T-cell (primary cell): ENCODE data around the gene GPR183. TPM values are rescaled to one million over a fixed set of nuclear protein-coding genes. Genes with fewer than 3 reads are reported as not detected.
A peak's percentile ranks its signal among the peaks of the same experiment; 100 is the strongest.

Experiments used
- ATAC-seq, 4 experiments: fragments of 200-7000 bp in 3 of 4; fragments of 150-1000 bp in 1 of 4; cut with Tn5 transposase; replicated peaks in 1 of 4; 1 replicate in 3 of 4; 2 replicates in 1 of 4; pipeline ENCODE4 v1.10.0; 2021; ENCODE audit warnings: moderate library complexity in 3 of 4, mild to moderate bottlenecking in 2 of 4, moderate number of reproducible peaks in 1 of 4
- CTCF ChIA-PET, 2 donors: fragments of 300-600 bp; sonication (Branson Sonifier 250); formaldehyde crosslinking; loops; one replicate each; lab custom pipeline; 2022; ENCODE audit warnings: antibody characterized with exemption in 2 of 2; lab: Charles Lee
- POLR2A ChIA-PET, 2 donors: fragments of 300-600 bp; sonication (Branson Sonifier 250); formaldehyde crosslinking; loops; one replicate each; lab custom pipeline; 2022; ENCODE audit warnings: antibody characterized with exemption in 2 of 2; lab: Charles Lee
- DNase-seq, 35 experiments: peaks; one replicate each; pipeline versions ENCODE4 v3.0.0 to v3.0.0-alpha.2; 2013 to 2023
- H3K27ac ChIP-seq: one replicate; pipeline ENCODE4 v1.5.1; 2013; ENCODE audit warnings: low read length
- H3K27me3 ChIP-seq, 2 experiments: replicated peaks in 1 of 2; 1 replicate in 1 of 2; 2 replicates in 1 of 2; pipeline versions ENCODE4 v1.6.1 to v1.7.0; 2013; ENCODE audit warnings: low read length in 1 of 2, mixed read lengths in 1 of 2; ENCODE audit not compliant: control insufficient read depth in 2 of 2, insufficient read depth in 2 of 2; ENCODE audit errors: extremely low read depth in 1 of 2
- H3K36me3 ChIP-seq, 2 donors: 1 replicate in 1 of 2; 2 replicates in 1 of 2; pipeline versions ENCODE4 v1.6.1 to v1.7.0; 2013; ENCODE audit warnings: low read length in 1 of 2; ENCODE audit not compliant: control insufficient read depth in 2 of 2, insufficient read depth in 1 of 2; ENCODE audit errors: extremely low read depth in 1 of 2
- H3K4me1 ChIP-seq, 2 experiments: 1 replicate in 1 of 2; 2 replicates in 1 of 2; pipeline versions ENCODE4 v1.6.1 to v1.7.0; 2013; ENCODE audit warnings: low read length in 2 of 2, mixed read lengths in 1 of 2; ENCODE audit not compliant: insufficient read depth in 2 of 2, control insufficient read depth in 1 of 2; ENCODE audit errors: extremely low read depth in 1 of 2
- H3K4me3 ChIP-seq, 2 donors: 1 replicate in 1 of 2; 2 replicates in 1 of 2; pipeline versions ENCODE4 v1.5.1 to v1.7.0; 2013; ENCODE audit warnings: mild to moderate bottlenecking in 2 of 2, low read length in 1 of 2, moderate library complexity in 1 of 2; ENCODE audit not compliant: control insufficient read depth in 1 of 2; ENCODE audit errors: extremely low read depth in 1 of 2
- H3K9me3 ChIP-seq: 2 replicates; pipeline ENCODE4 v1.7.0; 2013
- H3K27ac Mint-ChIP-seq, 2 donors: one replicate each; pipeline ENCODE4 v1.8.0; 2020 to 2021; ENCODE audit warnings: mild to moderate bottlenecking in 2 of 2, mixed read lengths in 2 of 2
- H3K27me3 Mint-ChIP-seq, 2 donors: one replicate each; pipeline ENCODE4 v1.8.0; 2021 to 2022; ENCODE audit warnings: mixed read lengths in 2 of 2
- H3K36me3 Mint-ChIP-seq: one replicate; pipeline ENCODE4 v1.8.0; 2021; ENCODE audit warnings: mixed read lengths
- H3K4me1 Mint-ChIP-seq, 3 donors: one replicate each; pipeline ENCODE4 v1.8.0; 2020 to 2022; ENCODE audit warnings: mixed read lengths in 3 of 3, mild to moderate bottlenecking in 1 of 3
- H3K4me3 Mint-ChIP-seq, 3 donors: one replicate each; pipeline ENCODE4 v1.8.0; 2020 to 2022; ENCODE audit warnings: mild to moderate bottlenecking in 3 of 3, mixed read lengths in 3 of 3, moderate library complexity in 3 of 3
- H3K9me3 Mint-ChIP-seq, 3 donors: one replicate each; pipeline ENCODE4 v1.8.0; 2020 to 2022; ENCODE audit warnings: mixed read lengths in 3 of 3
- WGBS: methylation state at CpG from one replicate; pipeline ENCODE4 v1.1.5; 2013; ENCODE audit warnings: missing lambda C conversion rate; ENCODE audit not compliant: insufficient coverage; 5-methylcytosine and 5-hydroxymethylcytosine counted together
- total RNA-seq, 35 experiments: library from RNA in 6 of 35; stranded (reverse) in 6 of 35; fragments of 120-200 nt in 1 of 35; gene quantifications; one replicate each; pipeline versions ENCODE4 v1.2.1 to v1.2.4 and lab custom pipeline; 2013 to 2026

GPR183 gene
- total RNA-seq, 5 donors from 2014 or later (not counting 1 experiment from before 2014, with no cell fraction given) = 69.9 to 152 (median 100) TPM

- ATAC-seq (no peak), DNase-seq (no peak)
- no peaks in the 10 kb centered on the region for H3K27me3 Mint-ChIP-seq
- H3K27ac Mint-ChIP-seq = peak overlapping the region; percentile 74 to 87
- peaks cover 8 to 23% of the 10 kb centered on the region in 2 donors for H3K36me3 ChIP-seq
- no peaks in the 10 kb centered on the region for H3K27me3 ChIP-seq
- peaks cover 23 to 24% of the 10 kb centered on the region in 2 experiments for H3K4me1 ChIP-seq
- no peak overlapping the region for H3K27ac ChIP-seq
- no peak overlapping the region for H3K4me3 ChIP-seq
- peaks cover 57% of the 10 kb centered on the region for H3K36me3 Mint-ChIP-seq
- POLR2A ChIA-PET = interaction anchor here (0.6 to 1.1 kb wide), 3 partner anchors 10 to 178 kb away, joined by 3 to 6 read pairs (median 3); no protein-coding TSS in a partner anchor
- no peak overlapping the region for H3K4me3 Mint-ChIP-seq
- WGBS = 100% methylated on average over 2 of the region's 4 CpGs
- H3K4me1 Mint-ChIP-seq = peaks cover 71 to 81% (median 78%) of the 10 kb centered on the region in 3 donors
- CTCF ChIA-PET = interaction anchor here (0.6 to 1.2 kb wide), 6 partner anchors 16 to 498 kb away, joined by 3 to 5 read pairs (median 3); no protein-coding TSS in a partner anchor
- no peaks in the 10 kb centered on the region for H3K9me3 ChIP-seq
- H3K9me3 Mint-ChIP-seq = no peaks in the 10 kb centered on the region
Observed at GRCh38 chr13:99335603-99336002, 28.4 kb upstream of the GPR183 start.

GRCh38 chr13:99335087-99335486 is 27.9 kb upstream of the GPR183 start:
- Mint-ChIP-seq H3K27ac (peak overlapping the region; percentile 74 to 87), H3K36me3 (peaks cover 56% of the 10 kb centered on the region), H3K27me3 (no peaks in the 10 kb centered on the region), H3K4me1 (peaks cover 66 to 76% (median 73%) of the 10 kb centered on the region in 3 donors), H3K9me3 (no peaks in the 10 kb centered on the region), H3K4me3 (no peak overlapping the region)
- no CpG with 5 or more reads among the region's 2 CpGs for WGBS
- ChIA-PET POLR2A (interaction anchor here (0.7 to 1.1 kb wide), 2 partner anchors 64 to 178 kb away, joined by 3 to 4 read pairs; no protein-coding TSS in a partner anchor), CTCF (interaction anchor here (1.0 to 1.4 kb wide), 7 partner anchors 13 to 69 kb away, joined by 3 to 5 read pairs (median 3); no protein-coding TSS in a partner anchor)
- ATAC-seq (no peak), DNase-seq (no peak)
- H3K9me3 ChIP-seq = no peaks in the 10 kb centered on the region
- peaks cover 4 to 19% of the 10 kb centered on the region in 2 donors for H3K36me3 ChIP-seq
- H3K27me3 ChIP-seq = no peaks in the 10 kb centered on the region
- no peak overlapping the region for H3K4me3 ChIP-seq
- H3K4me1 ChIP-seq = peaks cover 20 to 21% of the 10 kb centered on the region in 2 experiments
- H3K27ac ChIP-seq = no peak overlapping the region

GRCh38 chr13:99334221-99334620 is 27.0 kb upstream of the GPR183 start:
- WGBS = no CpG with 5 or more reads among the region's 3 CpGs
- Mint-ChIP-seq H3K4me1 (peaks cover 68 to 73% (median 73%) of the 10 kb centered on the region in 3 donors), H3K27me3 (no peaks in the 10 kb centered on the region), H3K4me3 (no peak overlapping the region), H3K27ac (peak overlapping the region in 1 of 2 donors; percentile 25), H3K36me3 (peaks cover 64% of the 10 kb centered on the region), H3K9me3 (no peaks in the 10 kb centered on the region)
- DNase-seq (no peak), ATAC-seq (no peak)
- Histone ChIP-seq H3K4me1 (peaks cover 14 to 17% of the 10 kb centered on the region in 2 experiments), H3K36me3 (peaks cover 3 to 26% of the 10 kb centered on the region in 2 donors), H3K9me3 (no peaks in the 10 kb centered on the region), H3K27me3 (no peaks in the 10 kb centered on the region), H3K27ac (no peak overlapping the region), H3K4me3 (no peak overlapping the region)
- ChIA-PET CTCF (interaction anchor here (0.6 to 1.4 kb wide), 7 partner anchors 9 to 68 kb away, joined by 3 to 5 read pairs (median 3); no protein-coding TSS in a partner anchor), POLR2A (interaction anchor here (0.6 to 1.0 kb wide), 7 partner anchors 10 to 215 kb away, joined by 3 to 17 read pairs (median 4); no protein-coding TSS in a partner anchor)

DNA sequence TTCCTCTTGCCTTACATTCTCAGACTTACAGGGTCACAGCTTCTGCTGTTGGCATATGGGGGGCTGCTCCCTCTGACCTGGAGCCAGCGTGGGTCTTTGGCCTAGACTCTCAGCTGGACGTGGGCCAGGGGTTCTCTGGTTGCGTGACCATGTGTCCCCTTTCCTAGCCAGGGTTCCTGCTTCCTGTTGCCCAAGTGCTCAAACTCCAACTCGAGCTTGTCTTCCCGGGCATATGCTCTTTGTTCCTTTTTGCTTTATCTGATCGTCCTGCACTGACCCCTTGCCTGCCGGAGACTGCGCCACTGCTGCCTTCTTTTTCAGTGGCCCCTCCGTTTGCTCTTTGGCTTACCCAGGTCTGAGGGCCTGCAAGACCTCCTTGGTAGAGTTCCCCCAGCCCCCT is 25.3 kb upstream of the GPR183 start:
- Mint-ChIP-seq H3K4me3 (no peak overlapping the region), H3K9me3 (no peaks in the 10 kb centered on the region), H3K27me3 (no peaks in the 10 kb centered on the region), H3K4me1 (peaks cover 62 to 64% (median 62%) of the 10 kb centered on the region in 3 donors), H3K36me3 (peaks cover 57% of the 10 kb centered on the region), H3K27ac (peak overlapping the region; percentile 59 to 65)
- ChIA-PET POLR2A (no interaction called here), CTCF (interaction anchor here in 1 of 2 donors (1.2 kb wide), 1 partner anchor 63 kb away, joined by 4 read pairs; no protein-coding TSS in a partner anchor)
- 96% methylated on average over 9 of the region's 9 CpGs for whole genome bisulfite sequencing
- H3K9me3 ChIP-seq = no peaks in the 10 kb centered on the region
- H3K36me3 ChIP-seq = peaks cover 0 to 29% of the 10 kb centered on the region in 2 donors
- H3K4me3 ChIP-seq = no peak overlapping the region
- peaks cover 7 to 13% of the 10 kb centered on the region in 2 experiments for H3K4me1 ChIP-seq
- no peaks in the 10 kb centered on the region for H3K27me3 ChIP-seq
- ATAC-seq (no peak), DNase-seq (no peak)
- H3K27ac ChIP-seq = no peak overlapping the region

DNA sequence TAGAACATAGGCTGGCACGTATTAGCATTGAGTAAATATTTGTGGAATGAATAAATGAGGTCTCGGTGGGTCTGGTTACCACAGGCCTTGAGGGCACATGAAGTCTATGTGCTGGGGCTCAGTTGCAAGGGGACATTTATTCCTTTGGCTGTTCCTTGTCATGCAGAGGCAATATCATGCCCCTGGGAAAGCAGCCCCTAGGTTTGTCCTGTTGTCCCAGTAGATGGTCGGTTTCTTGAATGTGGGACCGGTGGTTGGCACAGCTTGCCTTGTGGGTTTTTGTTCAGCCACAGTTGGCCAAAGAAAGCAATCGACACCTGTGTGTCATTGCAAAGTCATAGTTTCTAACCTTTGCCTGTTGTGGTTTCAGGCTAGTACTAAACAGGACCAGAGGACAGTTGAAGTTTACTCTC is 24.7 kb upstream of the GPR183 start:
- Histone ChIP-seq H3K27me3 (no peaks in the 10 kb centered on the region), H3K4me1 (peaks cover 7 to 12% of the 10 kb centered on the region in 2 experiments), H3K27ac (no peak overlapping the region), H3K9me3 (no peaks in the 10 kb centered on the region), H3K4me3 (no peak overlapping the region), H3K36me3 (peaks cover 0 to 29% of the 10 kb centered on the region in 2 donors)
- 51% methylated on average over 5 of the region's 5 CpGs for WGBS
- H3K4me1 Mint-ChIP-seq = peaks cover 63 to 65% (median 64%) of the 10 kb centered on the region in 3 donors
- ATAC-seq = no peak
- H3K9me3 Mint-ChIP-seq = no peaks in the 10 kb centered on the region
- peaks cover 61% of the 10 kb centered on the region for H3K36me3 Mint-ChIP-seq
- ChIA-PET CTCF (interaction anchor here in 1 of 2 donors (1.2 kb wide), 1 partner anchor 63 kb away, joined by 4 read pairs; no protein-coding TSS in a partner anchor), POLR2A (interaction anchor here in 1 of 2 donors (1.1 kb wide), 1 partner anchor 8 kb away, joined by 3 read pairs; no protein-coding TSS in a partner anchor)
- peak overlapping the region in 1 of 2 donors; percentile 44 for H3K27ac Mint-ChIP-seq
- no peaks in the 10 kb centered on the region for H3K27me3 Mint-ChIP-seq
- no peak overlapping the region for H3K4me3 Mint-ChIP-seq
- no peak for DNase-seq

DNA sequence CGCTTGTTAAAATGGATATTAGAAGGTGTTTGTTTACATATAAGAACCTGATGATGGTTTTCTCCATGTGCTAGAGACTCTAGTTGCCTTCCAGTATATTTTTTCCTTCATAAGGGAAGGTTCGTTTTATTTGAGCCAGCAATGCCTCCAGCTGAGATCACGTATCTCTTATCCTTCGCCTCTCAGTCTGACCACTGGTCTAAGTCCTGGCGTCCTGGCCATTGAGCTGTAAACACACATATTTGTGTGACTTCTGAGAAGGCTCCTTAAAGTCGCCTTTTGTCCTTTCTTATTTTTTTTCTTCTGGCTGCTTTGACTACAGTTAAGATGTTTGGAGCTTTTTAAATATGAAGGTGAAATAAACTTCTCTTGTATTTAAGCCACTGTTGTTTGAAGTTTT is 23.7 kb upstream of the GPR183 start:
- H3K4me1 Mint-ChIP-seq = peaks cover 58 to 64% (median 62%) of the 10 kb centered on the region in 3 donors
- CTCF ChIA-PET = interaction anchor here in 1 of 2 donors (0.7 to 1.0 kb wide), 2 partner anchors 24 to 61 kb away, joined by 3 to 4 read pairs; no protein-coding TSS in a partner anchor
- Histone ChIP-seq H3K27me3 (no peaks in the 10 kb centered on the region), H3K27ac (no peak overlapping the region), H3K9me3 (no peaks in the 10 kb centered on the region), H3K4me1 (peaks cover 11 to 13% of the 10 kb centered on the region in 2 experiments), H3K36me3 (peaks cover under 1 to 29% of the 10 kb centered on the region in 2 donors), H3K4me3 (no peak overlapping the region)
- POLR2A ChIA-PET = interaction anchor here (0.6 to 1.4 kb wide), 5 partner anchors 9 to 46 kb away, joined by 3 read pairs; no protein-coding TSS in a partner anchor
- H3K27ac Mint-ChIP-seq = no peak overlapping the region
- no peak for DNase-seq
- no peaks in the 10 kb centered on the region for H3K27me3 Mint-ChIP-seq
- no peak for ATAC-seq
- no peak overlapping the region for H3K4me3 Mint-ChIP-seq
- WGBS = no CpG with 5 or more reads among the region's 6 CpGs
- no peaks in the 10 kb centered on the region for H3K9me3 Mint-ChIP-seq
- H3K36me3 Mint-ChIP-seq = peaks cover 54% of the 10 kb centered on the region
